Body of pancreas (tissue), 4 donors: Measurements from ENCODE around the gene CRYM.
"Not testable (repeated sequence)": the region's sequence is repeated elsewhere in the genome, so short reads cannot be mapped to it uniquely, and the experiment has no call there.

Source experiments
- POLR2A ChIP-seq, 3 donors: fragments of 450-650 bp; IDR thresholded peaks; one replicate each; pipeline ENCODE4 v1.6.1; 2016; ENCODE audit warnings: antibody characterized with exemption in 3 of 3, mild to moderate bottlenecking in 2 of 3
- TF ChIP-seq, protein P1 (sequence below), 7 experiments: fragments of 450-650 bp in 4 of 7; fragments of 200-600 bp in 3 of 7; sonication (generic) in 3 of 7; IDR thresholded peaks; one replicate each; pipeline ENCODE4 v1.5.1; 2016 to 2019; ENCODE audit warnings: antibody characterized with exemption in 7 of 7

DNA sequence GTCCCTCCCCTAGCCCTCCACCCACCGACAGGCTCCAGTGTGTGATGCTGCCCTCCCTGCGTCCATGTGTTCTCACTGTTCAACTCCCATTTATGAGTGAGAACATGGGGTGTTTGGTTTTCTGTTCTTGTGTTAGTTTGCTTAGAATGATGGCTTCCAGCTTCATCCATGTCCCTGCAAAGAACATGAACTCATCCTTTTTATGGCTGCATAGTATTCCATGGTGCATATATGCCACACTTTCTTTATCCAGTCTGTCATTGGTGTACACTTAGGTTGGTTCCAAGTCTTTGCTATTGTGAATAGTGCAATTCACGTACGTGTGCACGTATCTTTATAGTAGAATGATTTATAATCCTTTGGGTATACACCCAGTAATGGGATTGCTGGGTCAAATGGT lies 28.6 kb upstream of the CRYM start:
- not testable (repeated sequence) for TF ChIP-seq POLR2A (IDR thresholded peaks at IDR 0.05)
- TF ChIP-seq, protein P1, sequence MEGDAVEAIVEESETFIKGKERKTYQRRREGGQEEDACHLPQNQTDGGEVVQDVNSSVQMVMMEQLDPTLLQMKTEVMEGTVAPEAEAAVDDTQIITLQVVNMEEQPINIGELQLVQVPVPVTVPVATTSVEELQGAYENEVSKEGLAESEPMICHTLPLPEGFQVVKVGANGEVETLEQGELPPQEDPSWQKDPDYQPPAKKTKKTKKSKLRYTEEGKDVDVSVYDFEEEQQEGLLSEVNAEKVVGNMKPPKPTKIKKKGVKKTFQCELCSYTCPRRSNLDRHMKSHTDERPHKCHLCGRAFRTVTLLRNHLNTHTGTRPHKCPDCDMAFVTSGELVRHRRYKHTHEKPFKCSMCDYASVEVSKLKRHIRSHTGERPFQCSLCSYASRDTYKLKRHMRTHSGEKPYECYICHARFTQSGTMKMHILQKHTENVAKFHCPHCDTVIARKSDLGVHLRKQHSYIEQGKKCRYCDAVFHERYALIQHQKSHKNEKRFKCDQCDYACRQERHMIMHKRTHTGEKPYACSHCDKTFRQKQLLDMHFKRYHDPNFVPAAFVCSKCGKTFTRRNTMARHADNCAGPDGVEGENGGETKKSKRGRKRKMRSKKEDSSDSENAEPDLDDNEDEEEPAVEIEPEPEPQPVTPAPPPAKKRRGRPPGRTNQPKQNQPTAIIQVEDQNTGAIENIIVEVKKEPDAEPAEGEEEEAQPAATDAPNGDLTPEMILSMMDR (IDR thresholded peaks at IDR 0.05) = not testable (repeated sequence)
